Mammary epithelial cell (primary cell): ENCODE measurements around the gene STAMBPL1.

ENCODE experiments used
- EZH2 ChIP-seq: IDR thresholded peaks from 2 replicates; pipeline ENCODE4 v1.6.1; 2012; ENCODE audit warnings: low read length, inconsistent platforms, borderline replicate concordance
- TF ChIP-seq, protein P1 (sequence below), 2 donors: IDR thresholded peaks in 1 of 2; conservative IDR thresholded peaks in 1 of 2; 2 replicates each; pipeline ENCODE4 v1.5.1; 2011 to 2012; ENCODE audit warnings: inconsistent platforms in 2 of 2, low read length in 2 of 2, mild to moderate bottlenecking in 2 of 2, control low read depth in 1 of 2, low read depth in 1 of 2; ENCODE audit not compliant: insufficient read depth in 1 of 2; ENCODE audit errors: extremely low read depth in 1 of 2

DNA sequence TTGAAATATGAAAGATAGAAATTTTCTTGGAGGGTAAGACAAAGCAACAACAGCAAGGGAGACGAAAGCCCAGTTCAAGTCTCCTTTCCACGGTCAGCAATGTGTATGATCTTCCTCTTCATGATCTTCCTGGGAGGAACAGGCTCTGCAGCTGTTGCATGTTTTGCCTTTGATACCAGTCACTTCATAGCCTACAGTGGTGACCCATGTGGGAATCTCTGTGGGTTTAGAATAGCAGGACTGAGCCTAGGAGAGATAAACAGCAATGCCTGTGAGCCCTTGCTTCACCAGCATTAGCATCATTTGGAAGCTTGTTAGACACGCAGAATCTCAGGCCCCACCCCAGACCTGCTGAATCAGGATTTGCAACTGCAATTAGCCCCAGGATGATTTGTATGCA lies 31.8 kb downstream of the STAMBPL1 start:
- TF ChIP-seq, protein P1, sequence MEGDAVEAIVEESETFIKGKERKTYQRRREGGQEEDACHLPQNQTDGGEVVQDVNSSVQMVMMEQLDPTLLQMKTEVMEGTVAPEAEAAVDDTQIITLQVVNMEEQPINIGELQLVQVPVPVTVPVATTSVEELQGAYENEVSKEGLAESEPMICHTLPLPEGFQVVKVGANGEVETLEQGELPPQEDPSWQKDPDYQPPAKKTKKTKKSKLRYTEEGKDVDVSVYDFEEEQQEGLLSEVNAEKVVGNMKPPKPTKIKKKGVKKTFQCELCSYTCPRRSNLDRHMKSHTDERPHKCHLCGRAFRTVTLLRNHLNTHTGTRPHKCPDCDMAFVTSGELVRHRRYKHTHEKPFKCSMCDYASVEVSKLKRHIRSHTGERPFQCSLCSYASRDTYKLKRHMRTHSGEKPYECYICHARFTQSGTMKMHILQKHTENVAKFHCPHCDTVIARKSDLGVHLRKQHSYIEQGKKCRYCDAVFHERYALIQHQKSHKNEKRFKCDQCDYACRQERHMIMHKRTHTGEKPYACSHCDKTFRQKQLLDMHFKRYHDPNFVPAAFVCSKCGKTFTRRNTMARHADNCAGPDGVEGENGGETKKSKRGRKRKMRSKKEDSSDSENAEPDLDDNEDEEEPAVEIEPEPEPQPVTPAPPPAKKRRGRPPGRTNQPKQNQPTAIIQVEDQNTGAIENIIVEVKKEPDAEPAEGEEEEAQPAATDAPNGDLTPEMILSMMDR (conservative IDR thresholded peaks at IDR 0.05 in 1 of 2, IDR thresholded peaks at IDR 0.05 in 1 of 2; ENCODE audit: extremely low read depth in 1 of 2, insufficient read depth in 1 of 2, low read depth in 1 of 2, low read length in 2 of 2): no peak
- TF ChIP-seq EZH2: no peak
